Suppressor macrophage (primary cell): ENCODE measurements around the gene PLCB4.
"Not testable (repeated sequence)": the region's sequence is repeated elsewhere in the genome, so short reads cannot be mapped to it uniquely, and the experiment has no call there.

Experiments
- DNase-seq, 4 experiments: peaks; one replicate each; pipeline ENCODE4 v3.0.0-alpha.2; 2020 to 2022

The PLCB4 gene

DNA sequence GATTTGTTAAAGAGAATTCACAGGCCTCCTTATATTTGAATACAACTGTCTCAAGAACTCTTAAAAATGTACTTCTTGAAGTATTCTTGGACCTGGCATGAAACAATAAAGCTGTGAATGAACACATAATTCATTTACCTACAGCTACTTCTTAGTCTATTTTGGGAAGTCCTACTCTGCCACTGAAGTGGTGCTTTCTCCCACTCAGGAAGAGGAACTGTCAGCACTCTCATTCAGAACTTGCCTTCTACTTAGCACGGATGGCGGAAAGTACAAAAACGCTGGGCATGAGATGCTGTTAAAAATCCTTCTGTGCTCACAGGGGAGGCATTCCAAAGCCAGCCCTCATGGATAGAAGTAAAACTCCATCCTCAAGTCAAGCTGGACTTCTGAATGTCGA lies 300.7 kb downstream of the PLCB4 start:
- DNase-seq, result no peak

DNA sequence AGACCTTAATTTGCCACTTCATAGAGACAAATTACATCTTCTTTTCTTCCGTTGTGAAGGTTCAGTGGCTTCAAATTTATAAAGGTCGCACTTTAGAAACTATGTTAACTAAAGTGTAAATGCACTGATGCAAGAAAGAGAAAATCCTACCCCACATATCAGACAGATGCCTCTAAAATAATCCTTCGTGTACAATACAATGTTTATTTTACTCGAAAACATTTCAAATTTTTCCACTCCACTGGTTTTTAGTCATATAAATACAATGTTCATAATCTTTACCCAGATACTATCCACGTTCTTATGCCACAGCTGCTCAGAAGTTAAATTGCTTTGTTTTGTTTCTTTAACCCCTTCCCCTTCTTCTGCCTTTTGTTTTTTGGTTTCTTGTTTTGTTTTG lies 305.2 kb downstream of the PLCB4 start:
- DNase-seq, result no peak

DNA sequence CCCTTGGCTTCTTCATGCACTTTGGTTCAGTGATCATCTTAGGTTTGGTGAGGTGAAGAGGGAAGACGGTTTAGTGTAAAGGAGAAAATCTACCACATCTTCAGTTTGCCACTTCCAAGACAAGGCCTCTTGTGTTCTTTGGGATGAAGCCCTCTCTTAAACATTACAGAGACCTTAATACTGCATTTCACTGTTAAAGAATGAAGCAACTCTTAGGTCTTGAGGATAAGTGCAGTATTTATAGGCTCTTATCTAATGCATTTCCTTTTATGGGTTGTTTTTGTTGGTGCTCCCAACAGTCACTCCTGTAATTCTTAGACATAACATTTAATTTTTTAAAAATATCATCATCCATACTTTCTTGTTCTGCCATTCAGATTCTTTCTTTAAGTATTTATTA lies 305.6 kb downstream of the PLCB4 start:
- DNase-seq, result no peak

DNA sequence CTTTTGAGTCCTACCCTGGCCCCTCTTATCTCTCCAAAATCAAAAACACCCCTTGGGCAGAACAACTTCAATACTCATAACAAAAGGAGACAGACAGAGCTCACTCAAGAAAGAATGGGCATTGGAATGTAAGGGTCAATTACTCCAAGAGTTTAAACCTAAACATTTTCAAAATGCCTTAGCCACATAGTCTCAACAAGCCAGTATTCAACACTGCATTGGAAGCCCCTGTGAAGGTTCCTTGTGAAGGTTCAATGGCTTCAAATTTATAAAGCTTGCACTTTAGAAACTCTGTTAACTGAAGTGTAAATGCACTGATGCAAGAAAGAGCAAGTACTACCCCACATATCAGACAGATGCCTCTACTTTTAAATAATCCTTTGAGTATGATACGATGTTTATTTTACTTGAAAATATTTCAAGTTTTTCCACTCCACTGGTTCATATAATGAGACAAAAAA lies 306.4 kb downstream of the PLCB4 start:
- no peak for DNase-seq

DNA sequence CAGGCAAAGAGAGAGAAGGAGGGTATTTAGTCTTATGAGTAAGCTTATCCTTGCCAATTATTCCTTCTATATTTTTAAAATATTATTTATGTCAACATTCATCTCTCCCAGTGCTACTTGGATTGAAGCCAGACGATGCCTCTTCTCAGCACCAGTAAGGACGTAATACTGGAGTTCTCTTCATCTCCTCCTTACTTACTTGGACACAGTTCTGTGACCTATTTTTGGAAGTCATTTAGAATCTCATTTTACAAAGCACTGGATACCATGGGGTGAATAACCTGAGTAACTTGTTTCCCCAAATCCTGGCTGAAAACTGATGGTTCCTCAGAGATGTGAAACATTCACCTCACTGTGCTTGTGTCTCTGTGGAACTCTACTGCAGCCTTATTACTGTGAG lies 308.1 kb downstream of the PLCB4 start:
- no peak for DNase-seq

DNA sequence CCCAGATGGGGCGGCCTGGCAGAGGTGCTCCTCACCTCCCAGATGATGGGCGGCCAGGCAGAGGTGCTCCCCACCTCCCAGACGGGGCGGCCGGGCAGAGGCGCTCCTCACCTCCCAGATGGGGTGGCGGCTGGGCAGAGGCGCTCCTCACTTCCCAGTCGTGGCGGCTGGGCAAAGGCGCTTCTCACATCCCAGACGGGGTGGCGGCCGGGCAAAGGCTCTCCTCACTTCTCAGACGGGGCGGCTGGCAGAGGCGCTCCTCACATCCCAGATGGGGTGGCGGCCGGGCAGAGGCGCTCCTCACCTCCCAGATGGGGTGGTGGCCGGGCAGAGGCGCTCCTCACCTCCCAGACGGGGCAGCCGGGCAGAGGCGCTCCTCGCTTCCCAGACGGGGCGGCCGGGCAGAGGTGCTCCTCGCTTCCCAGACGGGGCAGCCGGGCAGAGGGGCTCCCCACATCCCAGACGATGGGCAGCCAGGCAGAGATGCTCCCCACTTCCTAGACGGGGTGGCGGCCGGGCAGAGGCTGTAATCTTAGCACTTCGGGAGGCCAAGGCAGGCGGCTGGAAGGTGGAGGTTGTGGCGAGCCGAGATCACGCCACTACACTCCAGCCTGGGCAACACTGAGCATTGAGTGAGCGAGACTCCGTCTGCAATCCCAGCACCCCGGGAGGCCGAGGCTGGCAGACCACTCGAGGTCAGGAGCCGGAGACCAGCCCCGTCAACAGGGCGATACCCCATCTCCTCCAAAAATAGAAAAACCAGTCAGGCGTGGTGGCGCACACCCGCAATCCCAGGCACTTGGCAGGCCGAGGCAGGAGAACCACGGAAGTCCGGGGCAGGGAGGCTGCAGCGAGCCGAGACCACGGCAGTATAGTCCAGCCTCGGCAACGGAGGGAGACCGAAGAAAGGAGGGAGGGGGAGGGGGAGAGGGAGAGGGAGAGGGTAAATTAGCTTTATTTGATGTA lies 316.7 kb downstream of the PLCB4 start:
- DNase-seq, result not testable (repeated sequence)

DNA sequence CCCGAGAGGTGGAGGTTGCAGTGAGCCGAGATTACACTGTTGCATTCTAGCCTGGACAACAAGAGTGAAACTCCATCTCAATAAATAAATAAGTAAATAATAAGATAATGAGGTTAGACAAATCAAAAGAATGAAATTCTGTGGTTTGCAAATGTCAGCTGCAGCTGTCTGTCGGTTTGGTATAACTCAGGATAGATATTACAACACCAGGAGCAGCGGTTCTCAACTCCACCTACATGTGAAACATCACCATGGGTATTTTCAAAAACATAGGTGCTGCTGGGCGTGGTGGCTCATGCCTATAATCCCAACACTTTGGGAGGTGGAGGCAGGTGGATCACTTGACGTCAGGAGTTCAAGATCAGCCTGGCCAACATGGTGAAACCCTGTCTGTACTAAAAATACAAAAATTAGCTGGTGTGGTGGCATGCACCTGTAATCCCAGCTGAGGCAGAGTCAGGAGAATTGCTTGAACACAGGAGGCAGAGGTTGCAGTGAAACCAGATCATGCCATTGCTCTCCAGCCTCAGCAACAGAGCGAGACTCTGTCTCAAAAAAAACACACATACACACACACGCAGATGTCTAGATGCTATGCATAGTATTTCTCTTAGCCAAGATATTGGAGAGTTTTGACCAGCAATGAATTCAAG lies 319.4 kb downstream of the PLCB4 start:
- no peak for DNase-seq

DNA sequence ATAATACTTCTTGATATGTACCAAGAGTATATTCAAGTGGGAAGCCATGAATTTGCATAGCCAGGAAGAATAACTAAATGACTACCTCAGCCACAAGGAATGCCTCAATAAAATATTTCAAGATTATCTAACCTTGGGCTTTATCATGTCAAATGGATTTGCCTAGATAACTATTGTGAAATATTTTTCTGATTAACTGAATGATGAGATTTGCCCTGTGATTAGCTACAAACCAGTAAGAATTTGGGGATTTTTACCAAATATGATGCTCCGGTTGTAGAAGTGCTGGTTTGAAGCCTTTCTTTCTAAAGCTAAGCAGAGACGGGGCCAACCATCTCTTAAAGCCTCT lies 319.9 kb downstream of the PLCB4 start:
- no peak for DNase-seq

DNA sequence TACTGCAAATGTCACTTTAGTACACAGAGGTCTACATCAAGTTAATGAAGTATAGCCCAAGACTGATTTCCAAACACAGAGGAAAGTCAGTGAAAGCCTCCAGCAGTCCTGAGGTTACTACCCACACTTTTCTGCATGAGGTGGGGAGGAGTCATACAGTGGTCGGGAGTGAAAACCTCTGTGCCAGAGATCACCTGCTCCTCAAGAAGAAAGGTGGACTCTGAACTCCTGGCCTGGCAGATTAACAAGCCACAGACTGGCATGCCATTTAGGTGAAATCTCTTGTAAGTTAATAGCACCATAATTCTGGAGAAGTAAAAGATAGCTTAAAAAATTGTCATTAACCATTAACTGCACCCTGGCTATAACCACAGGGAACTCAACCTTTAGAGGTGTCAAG lies 320.5 kb downstream of the PLCB4 start:
- no peak for DNase-seq

DNA sequence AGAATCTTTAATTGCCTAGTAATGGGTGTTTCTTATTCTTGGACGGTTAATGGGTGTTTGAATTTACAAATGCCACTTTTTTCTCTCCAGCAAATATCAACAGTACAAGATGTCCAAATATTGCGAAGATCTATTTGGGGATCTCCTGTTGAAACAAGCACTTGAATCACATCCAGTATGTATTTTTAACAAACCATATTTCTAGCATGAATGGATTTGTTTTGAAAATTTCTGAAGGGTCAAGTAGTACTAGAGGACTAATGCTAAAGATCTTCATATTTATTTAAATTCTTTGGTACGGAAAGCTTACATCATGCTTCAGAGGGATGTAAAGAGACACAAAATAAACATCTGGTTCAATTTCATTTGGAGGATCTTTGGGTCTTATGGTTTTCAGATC lies 321.6 kb downstream of the PLCB4 start:
- no peak for DNase-seq

DNA sequence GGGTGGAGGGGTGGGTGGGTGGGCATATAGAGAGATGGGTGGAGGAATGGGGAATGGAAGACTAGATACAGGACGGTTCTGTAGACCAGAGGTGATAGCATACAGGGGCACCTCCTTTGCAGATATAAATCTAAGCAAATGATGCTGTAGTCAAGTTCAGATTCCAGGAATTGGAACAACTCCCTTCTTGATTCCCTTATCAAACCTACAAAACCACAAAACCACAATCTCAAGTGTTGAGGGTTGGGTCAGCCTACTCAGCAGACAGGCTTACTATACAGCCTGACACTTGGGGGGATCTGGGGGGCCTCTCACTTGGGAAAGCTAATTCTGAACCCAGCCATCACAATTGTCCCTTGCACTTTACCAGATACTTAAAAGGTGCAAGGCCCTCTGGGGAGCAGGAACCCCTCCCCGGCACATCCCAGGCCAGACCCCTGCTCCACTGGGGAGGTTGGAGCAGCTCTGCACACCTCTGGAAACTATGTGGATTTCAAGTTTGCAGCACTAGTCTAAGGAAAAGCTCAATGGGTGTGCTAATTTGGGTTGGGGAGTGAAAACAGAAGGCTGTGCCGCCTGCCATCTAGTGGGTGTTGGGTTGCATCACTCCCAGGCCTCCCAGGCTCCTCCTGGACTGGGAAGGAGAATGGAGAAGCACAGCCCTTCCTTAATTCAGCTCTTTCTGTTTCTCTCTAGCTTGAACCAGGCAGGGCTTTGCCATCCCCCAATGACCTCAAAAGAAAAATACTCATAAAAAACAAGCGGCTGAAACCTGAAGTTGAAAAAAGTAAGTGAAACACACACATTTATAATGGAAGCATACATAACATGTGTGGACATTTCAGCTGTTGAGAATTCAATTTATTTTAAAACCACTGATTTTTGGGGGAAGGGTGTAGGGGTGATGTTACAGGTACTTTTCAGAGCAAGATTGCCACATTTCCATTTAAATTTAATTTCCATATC lies 324.3 kb downstream of the PLCB4 start:
- DNase-seq, result peak; percentile 85 to 92 (median 90)

DNA sequence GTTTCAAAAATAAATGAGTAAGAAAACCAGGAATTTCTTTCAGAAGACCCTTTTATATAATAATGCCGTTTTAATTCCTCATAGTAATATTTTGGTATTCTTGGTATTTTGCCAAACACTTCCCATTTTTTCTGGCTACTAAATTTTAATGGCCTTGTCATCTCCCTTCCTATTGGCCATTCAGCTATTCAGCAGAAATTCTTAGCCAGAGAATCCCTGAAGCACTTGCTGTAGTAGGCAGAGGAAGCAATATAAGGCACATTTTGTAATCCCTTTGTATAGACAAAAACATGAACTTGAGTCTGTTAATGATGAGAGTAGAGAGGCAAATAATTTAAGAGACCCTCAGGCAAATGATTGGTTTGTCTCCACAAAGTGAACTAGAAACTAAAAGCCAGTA lies 327.1 kb downstream of the PLCB4 start:
- DNase-seq, result peak in 3 of 4 experiments; percentile 29 to 66 (median 54)

DNA sequence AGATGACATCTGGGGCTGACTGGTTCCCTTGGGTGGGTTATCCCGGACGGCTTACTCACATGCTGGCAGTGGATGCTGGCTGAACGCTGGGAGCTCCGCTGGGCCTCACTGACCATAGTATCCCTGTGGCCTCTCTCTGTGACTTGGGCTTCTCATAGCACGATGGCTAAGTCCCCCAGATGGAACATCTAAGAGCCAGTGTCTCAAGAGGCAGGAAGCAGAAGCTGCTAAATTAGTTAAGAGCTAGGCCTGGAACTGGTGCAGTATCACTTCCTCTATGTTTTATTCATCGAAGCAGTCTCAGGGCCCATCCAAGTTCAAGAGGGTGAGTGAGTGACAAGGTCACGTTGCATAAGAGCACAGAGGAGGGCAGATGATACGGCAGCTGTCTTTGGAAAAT lies 329.0 kb downstream of the PLCB4 start:
- DNase-seq, result peak; percentile 82 to 95 (median 89)

DNA sequence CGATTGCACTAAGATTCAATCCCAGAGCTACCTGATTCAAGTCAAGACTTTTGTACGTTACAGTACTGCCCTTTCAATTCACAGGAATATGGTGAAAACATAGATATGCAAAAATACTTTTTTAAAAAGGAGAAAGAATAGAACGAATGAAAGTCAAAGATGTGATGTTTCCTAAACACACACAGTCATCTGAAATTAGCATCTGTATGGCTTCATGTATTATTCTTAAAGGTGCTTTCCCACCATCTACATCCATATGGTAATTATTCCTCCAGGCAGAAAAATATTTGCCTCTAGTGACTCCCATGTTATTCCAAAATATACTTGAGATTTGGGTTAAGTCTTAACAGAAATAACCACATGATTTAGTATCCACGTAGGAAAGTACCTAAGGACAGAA lies 330.0 kb downstream of the PLCB4 start:
- no peak for DNase-seq

DNA sequence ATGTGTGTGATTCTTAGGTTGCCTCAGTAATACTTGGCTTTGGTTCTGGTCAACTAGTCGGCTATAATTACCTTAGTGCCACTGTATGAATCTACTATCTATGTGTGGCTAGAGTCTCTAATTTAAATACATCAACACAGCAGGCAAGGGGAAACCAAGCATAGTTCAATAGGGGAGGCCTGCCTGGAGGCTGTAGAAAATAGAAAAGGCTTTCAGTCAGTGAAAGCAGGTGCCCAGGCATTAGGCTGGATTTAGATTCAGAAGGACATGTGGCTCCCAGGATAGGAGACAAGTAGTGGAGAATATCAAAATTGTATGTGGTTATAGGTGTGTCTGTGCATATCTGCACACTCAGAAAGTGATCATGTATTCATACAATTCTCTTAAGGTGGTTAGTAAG lies 330.4 kb downstream of the PLCB4 start:
- no peak for DNase-seq

DNA sequence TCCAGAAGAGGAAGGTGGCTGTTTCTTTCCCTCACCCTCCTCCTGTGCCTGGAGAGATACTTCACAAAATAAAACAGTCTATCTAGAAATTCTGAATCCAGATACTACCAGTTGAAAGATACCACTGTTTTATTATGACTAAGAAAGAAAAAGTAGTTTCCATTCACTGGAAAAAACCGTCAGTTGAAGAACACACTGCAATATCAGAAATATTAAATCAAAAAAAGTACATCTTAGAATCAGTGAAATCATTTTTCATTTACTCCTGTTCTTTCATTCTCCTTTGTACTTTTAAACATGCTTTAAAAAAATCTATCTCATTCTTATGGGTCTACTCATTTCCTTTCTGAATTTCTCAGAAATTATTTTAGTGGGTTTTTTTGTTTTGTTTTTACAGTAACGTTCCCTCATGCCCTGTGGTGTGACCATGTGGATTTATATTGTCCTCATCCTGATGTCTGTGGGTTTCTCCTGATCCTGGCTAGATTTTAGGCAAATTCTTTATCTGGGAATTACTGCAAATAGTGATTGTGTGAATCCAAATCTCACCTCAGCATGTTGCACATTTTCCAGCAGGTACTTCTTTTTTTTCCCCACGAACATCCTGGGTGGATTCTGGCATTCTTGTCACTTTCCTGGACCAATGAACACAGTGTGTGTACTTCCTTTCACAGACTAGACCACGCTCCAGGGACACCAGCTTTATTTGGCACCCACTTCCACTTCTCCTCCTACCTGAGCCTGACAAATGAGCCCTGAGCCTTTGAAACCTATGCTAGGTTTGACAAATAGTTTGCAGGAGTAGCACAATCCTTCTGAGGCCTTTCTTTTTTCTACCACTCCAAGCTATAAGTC lies 331.5 kb downstream of the PLCB4 start:
- no peak for DNase-seq

DNA sequence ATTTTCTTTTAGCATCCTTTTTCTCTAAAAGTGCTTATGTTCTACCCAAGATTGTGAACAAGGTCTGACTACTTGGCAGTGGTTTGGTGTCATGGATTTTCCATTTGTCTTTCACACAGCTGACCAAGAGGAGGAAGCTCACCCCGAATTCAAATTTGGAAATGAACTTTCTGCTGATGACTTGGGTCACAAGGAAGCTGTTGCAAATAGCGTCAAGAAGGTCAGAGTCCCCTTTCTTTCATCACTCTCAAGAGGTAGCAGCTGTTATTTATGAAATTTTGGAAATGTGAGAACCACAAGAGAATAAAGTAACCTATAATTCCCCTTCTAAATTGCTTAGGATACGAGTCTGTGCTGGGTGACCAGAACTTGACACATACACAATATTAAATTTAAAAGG lies 332.5 kb downstream of the PLCB4 start:
- peak; percentile 73 to 93 (median 86) for DNase-seq

DNA sequence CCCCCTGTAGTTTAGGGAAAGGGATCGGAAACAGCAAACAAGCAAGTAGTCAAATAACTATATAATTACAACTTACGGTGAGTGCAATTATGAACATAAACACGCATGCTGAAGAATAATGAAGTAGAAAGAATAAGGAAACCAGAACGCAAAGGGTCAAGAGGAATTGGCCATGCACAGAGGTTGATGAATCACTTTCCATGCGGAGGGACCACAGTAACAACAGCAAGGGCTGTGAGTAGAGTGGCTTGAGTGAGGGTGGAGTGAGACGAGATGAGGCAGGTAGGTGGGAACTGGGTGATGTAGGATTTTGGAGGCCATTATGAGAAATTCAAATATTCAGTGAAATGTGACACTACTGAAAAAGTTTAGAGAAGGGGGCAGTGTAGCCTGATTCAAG lies 333.3 kb downstream of the PLCB4 start:
- peak in 3 of 4 experiments; percentile 18 to 41 (median 39) for DNase-seq

DNA sequence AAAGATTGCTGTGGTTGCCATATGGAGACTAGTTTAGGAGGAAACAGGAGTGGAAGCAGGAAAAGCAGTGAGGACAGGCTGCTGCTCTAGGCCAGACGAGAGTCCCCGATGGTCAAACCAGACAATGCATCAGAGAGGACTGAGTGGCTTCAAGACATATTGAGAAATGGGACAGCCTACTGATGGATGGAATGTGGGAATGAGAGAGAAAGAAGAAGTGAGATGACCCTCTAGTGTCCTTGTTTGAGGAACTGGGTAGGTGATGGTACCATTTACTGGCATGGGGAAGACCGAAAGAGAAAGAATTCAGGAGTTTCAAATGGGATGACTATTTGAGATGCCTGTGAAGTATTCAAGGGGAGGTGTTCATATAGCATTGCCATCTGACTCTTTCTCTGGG lies 333.7 kb downstream of the PLCB4 start:
- DNase-seq, result no peak

DNA sequence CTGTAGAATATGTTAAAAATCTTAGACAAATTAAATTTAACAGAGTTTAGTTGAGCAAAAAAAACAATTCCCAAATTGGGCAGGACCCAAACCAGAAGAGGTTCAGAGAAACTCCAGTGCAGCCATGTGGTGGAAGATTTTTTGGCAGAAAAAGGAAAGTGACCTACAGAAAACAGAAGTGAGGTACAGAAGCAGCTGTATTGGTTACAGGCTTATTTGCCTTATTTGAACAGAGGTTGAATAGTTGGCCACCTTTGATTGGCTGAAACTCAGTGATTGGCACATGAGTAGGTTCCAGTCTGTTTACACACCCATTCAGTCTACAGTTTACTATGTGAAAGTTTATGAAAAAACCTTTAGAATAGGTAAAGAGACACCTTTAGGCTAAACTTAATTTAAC lies 334.6 kb downstream of the PLCB4 start:
- DNase-seq, result peak in 3 of 4 experiments; percentile 12 to 33 (median 13)

DNA sequence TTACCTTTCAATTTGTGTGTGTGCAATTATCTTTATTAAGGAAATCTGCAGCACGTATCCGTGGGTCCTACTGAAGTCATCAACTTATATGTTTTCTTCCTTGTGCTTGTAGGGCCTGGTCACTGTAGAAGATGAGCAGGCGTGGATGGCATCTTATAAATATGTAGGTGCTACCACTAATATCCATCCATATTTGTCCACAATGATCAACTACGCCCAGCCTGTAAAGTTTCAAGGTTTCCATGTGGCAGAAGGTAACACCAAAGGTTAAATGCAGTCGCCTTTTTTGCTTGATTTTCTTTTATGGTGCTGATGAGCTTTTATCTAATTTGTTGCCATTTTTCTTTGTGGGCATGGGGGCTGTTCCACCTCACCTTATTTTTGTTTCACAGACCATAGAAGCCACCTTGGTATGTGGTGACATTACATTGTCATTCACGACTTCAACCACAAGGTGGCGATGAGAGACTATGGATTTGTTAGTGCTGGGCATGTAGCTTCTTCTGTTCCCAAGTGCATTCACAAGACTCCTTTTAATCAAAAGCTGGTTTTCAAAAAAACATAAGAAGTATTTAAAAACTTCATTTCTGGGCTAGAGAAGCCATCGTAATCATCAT lies 339.0 kb downstream of the PLCB4 start:
- peak; percentile 74 to 85 (median 78) for DNase-seq
